Erythroblast (primary cell): ENCODE results near the gene MRPS9.

ENCODE experiments used
- GATA1 ChIP-seq: IDR thresholded peaks from 2 replicates; pipeline ENCODE4 v1.6.1; 2011; ENCODE audit warnings: low read depth, mild to moderate bottlenecking, control low read depth, low read length, moderate library complexity
- POLR2A ChIP-seq: IDR thresholded peaks from 2 replicates; pipeline ENCODE4 v1.6.1; 2011; ENCODE audit warnings: mild to moderate bottlenecking, low read length

- no peak for TF ChIP-seq POLR2A
- TF ChIP-seq GATA1, result no peak
These were observed 54.9 kb downstream of the MRPS9 start for GRCh38 chr2:105092797-105093196.
